Endodermal cell (in vitro differentiated cells): ENCODE data around the gene POC5. TPM values are rescaled to one million over a fixed set of nuclear protein-coding genes. Genes with fewer than 3 reads are reported as not detected.
A peak's percentile ranks its signal among the peaks of the same experiment; 100 is the strongest.

Experiments
- DNase-seq: peaks from one replicate; pipeline ENCODE4 v3.0.0-alpha.2; 2017
- H3K27ac ChIP-seq: 2 replicates; pipeline ENCODE4 v1.5.1; 2013; ENCODE audit warnings: mild to moderate bottlenecking, low read depth, low read length, moderate library complexity
- H3K27me3 ChIP-seq: 2 replicates; pipeline ENCODE4 v1.6.1; 2013; ENCODE audit warnings: mild to moderate bottlenecking, low read length, moderate library complexity; ENCODE audit not compliant: insufficient read depth, control insufficient read depth, poor library complexity, severe bottlenecking
- H3K36me3 ChIP-seq: 2 replicates; pipeline ENCODE4 v1.7.0; 2013; ENCODE audit warnings: mild to moderate bottlenecking, low read length, moderate library complexity; ENCODE audit not compliant: control insufficient read depth, insufficient read depth
- H3K4me1 ChIP-seq: one replicate; pipeline ENCODE4 v1.7.0; 2013; ENCODE audit warnings: low read length; ENCODE audit not compliant: control insufficient read depth, insufficient read depth
- H3K4me3 ChIP-seq: 2 replicates; pipeline ENCODE4 v1.5.1; 2013; ENCODE audit warnings: mild to moderate bottlenecking, low read length, moderate library complexity
- H3K9ac ChIP-seq: 2 replicates; pipeline ENCODE4 v1.6.1; 2013; ENCODE audit warnings: mild to moderate bottlenecking, low read length, moderate library complexity; ENCODE audit not compliant: poor library complexity, severe bottlenecking; ENCODE audit errors: extremely low read depth
- H3K9me3 ChIP-seq: 2 replicates; pipeline ENCODE4 v1.6.1; 2013; ENCODE audit warnings: mild to moderate bottlenecking, low read length, moderate library complexity; ENCODE audit not compliant: control insufficient read depth
- H3K27ac Mint-ChIP-seq: 2 replicates; pipeline ENCODE4 v1.8.0; 2020; ENCODE audit warnings: mixed read lengths
- H3K27me3 Mint-ChIP-seq: 2 replicates; pipeline ENCODE4 v1.8.0; 2021; ENCODE audit warnings: mild to moderate bottlenecking, mixed read lengths; ENCODE audit not compliant: insufficient read depth
- H3K36me3 Mint-ChIP-seq: 2 replicates; pipeline ENCODE4 v1.8.0; 2020; ENCODE audit warnings: low read depth, mixed read lengths
- H3K4me1 Mint-ChIP-seq: 2 replicates; pipeline ENCODE4 v1.8.0; 2020; ENCODE audit warnings: mixed read lengths
- H3K4me3 Mint-ChIP-seq: 2 replicates; pipeline ENCODE4 v1.8.0; 2020; ENCODE audit warnings: mild to moderate bottlenecking, moderate library complexity, mixed read lengths
- H3K9me3 Mint-ChIP-seq: 2 replicates; pipeline ENCODE4 v1.8.0; 2020; ENCODE audit warnings: mild to moderate bottlenecking, mixed read lengths
- WGBS, 2 experiments: methylation state at CpG; one replicate each; pipeline versions ENCODE4 v1.1.5 to v1.1.7; 2013; ENCODE audit warnings: missing lambda C conversion rate in 2 of 2, mixed read lengths in 1 of 2; ENCODE audit not compliant: insufficient coverage in 1 of 2, insufficient read length in 1 of 2; 5-methylcytosine and 5-hydroxymethylcytosine counted together
- total RNA-seq, 2 donors: library from RNA; stranded (reverse); fragmentation: NEBNext Ultra II Directional in 1 of 2; extraction: Animal tissue kit (Norgen Biotek cat#: 25700) in 1 of 2; gene quantifications; 2 replicates in 1 of 2; 3 replicates in 1 of 2; pipeline ENCODE4 v1.2.1, GENCODE V29; 2021
- TF ChIP-seq, protein P1 (sequence below): fragments of 200-600 bp; sonication (generic); conservative IDR thresholded peaks from 2 replicates; pipeline ENCODE4 v1.5.0; 2021; ENCODE audit warnings: antibody characterized with exemption, mild to moderate bottlenecking

The POC5 gene
- total RNA-seq, 2 donors from 2014 or later = 10.7 to 13.8 TPM

DNA sequence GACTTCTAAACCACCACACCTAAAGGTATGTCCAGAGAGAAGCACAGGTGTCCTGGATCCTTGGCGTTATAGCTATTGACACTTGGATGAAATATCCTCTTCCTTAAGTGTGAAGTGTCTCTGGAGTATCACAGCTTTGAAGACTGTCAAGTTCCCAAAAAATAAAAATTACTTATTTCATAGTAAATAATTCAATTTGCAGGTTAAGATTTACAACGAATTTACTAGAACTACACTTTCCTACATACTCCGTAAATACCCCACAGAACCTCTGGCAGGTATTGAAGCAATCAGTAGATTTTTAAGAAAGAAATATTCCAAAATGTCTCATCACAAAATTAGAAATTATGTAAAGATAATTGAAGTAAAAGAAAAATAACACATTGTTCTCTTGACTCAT is 27.1 kb upstream of the POC5 start:
- Mint-ChIP-seq H3K27ac (no peak overlapping the region), H3K36me3 (no peaks in the 10 kb centered on the region), H3K9me3 (no peaks in the 10 kb centered on the region), H3K4me1 (no peaks in the 10 kb centered on the region), H3K4me3 (no peak overlapping the region), H3K27me3 (no peaks in the 10 kb centered on the region)
- H3K36me3 ChIP-seq = no peaks in the 10 kb centered on the region
- no peak for DNase-seq
- H3K9ac ChIP-seq = no peak overlapping the region
- no peaks in the 10 kb centered on the region for H3K9me3 ChIP-seq
- no peaks in the 10 kb centered on the region for H3K4me1 ChIP-seq
- H3K27me3 ChIP-seq = no peaks in the 10 kb centered on the region
- no peak overlapping the region for H3K4me3 ChIP-seq
- WGBS, 2 experiments = 94% methylated on average over 3 of the region's 3 CpGs; no CpG with 5 or more reads in 1 of the 2 experiments
- TF ChIP-seq, protein P1, sequence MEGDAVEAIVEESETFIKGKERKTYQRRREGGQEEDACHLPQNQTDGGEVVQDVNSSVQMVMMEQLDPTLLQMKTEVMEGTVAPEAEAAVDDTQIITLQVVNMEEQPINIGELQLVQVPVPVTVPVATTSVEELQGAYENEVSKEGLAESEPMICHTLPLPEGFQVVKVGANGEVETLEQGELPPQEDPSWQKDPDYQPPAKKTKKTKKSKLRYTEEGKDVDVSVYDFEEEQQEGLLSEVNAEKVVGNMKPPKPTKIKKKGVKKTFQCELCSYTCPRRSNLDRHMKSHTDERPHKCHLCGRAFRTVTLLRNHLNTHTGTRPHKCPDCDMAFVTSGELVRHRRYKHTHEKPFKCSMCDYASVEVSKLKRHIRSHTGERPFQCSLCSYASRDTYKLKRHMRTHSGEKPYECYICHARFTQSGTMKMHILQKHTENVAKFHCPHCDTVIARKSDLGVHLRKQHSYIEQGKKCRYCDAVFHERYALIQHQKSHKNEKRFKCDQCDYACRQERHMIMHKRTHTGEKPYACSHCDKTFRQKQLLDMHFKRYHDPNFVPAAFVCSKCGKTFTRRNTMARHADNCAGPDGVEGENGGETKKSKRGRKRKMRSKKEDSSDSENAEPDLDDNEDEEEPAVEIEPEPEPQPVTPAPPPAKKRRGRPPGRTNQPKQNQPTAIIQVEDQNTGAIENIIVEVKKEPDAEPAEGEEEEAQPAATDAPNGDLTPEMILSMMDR = no peak
- H3K27ac ChIP-seq = no peak overlapping the region

DNA sequence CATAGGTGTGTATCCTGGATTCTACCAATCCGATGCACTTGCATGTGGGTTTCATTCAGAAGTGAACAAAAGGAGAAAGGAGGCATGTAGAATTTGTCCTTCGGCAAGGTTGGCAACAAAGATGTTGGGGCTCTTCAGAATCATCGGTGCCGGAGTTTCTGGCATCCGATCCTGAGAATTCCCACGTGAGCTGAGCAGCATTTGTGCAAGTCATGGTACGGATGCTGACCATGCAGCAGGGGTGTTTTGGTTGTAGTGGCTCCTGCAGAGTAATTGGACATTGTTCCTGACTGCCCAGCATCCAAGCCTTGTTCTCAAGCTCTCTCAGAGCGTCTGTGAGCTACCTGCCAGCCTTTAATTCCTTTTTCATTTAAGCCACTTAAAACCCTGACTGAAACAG is 19.0 kb upstream of the POC5 start:
- Histone ChIP-seq H3K27ac (no peak overlapping the region), H3K27me3 (no peaks in the 10 kb centered on the region), H3K9ac (no peak overlapping the region), H3K4me3 (no peak overlapping the region), H3K4me1 (no peaks in the 10 kb centered on the region), H3K36me3 (no peaks in the 10 kb centered on the region), H3K9me3 (no peaks in the 10 kb centered on the region)
- H3K36me3 Mint-ChIP-seq = no peaks in the 10 kb centered on the region
- 82 to 90% methylated on average over 8 of the region's 8 CpGs for WGBS, 2 experiments
- H3K4me3 Mint-ChIP-seq = no peak overlapping the region
- H3K9me3 Mint-ChIP-seq = peaks cover 3% of the 10 kb centered on the region
- no peaks in the 10 kb centered on the region for H3K27me3 Mint-ChIP-seq
- TF ChIP-seq, protein P1 = no peak
- no peak for DNase-seq
- peak overlapping the region; percentile 46 for H3K27ac Mint-ChIP-seq
- H3K4me1 Mint-ChIP-seq = no peaks in the 10 kb centered on the region

DNA sequence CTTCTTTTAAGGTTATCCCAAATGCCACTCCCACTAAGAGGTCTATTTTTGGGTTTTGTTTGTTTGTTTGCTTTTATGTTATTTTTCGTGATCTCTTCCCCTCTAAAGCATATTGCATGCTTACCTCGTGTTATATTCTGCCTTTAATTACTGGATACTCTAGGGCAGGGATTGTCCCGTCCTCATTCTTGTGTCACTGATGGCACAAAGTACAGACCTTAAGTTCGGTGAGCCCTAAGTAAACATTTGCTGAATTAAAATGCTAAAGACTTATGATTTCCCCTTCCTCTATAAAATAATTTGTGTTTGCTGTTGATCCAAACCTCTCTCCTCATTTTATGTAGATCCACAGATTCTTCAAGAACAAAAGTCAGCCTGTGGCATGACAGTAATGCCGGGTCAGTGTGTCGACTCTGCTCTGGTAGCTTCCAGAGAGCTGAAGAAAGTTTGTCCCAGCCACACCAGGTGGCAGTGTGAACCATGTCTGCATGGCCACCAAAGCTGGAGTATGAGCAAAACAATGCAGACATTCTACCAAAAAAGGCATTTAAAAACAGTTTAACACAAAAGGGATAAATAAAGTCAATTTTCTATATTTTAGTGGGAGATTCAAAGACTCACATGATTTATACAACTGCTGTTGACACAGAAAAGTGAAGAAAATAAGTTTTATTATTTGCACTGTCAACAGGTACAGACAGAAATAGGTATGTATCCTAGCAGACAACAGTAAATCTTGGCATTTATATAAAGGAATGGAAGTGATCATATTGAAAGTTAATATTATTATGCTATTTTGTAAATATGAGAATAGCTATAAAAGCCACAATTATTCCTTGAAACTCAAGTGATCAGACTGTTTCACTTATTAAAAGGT is 17.9 kb upstream of the POC5 start:
- TF ChIP-seq, protein P1 = peak; percentile 79
- H3K9me3 Mint-ChIP-seq = peaks cover 3% of the 10 kb centered on the region
- no peak overlapping the region for H3K27ac Mint-ChIP-seq
- WGBS, 2 experiments = 64 to 78% methylated on average over 6 of the region's 6 CpGs
- H3K4me3 Mint-ChIP-seq = no peak overlapping the region
- no peaks in the 10 kb centered on the region for H3K27me3 ChIP-seq
- no peaks in the 10 kb centered on the region for H3K36me3 ChIP-seq
- no peaks in the 10 kb centered on the region for H3K36me3 Mint-ChIP-seq
- H3K4me1 ChIP-seq = no peaks in the 10 kb centered on the region
- H3K4me1 Mint-ChIP-seq = no peaks in the 10 kb centered on the region
- peak; percentile 82 for DNase-seq
- no peaks in the 10 kb centered on the region for H3K9me3 ChIP-seq
- H3K4me3 ChIP-seq = no peak overlapping the region
- no peak overlapping the region for H3K27ac ChIP-seq
- no peaks in the 10 kb centered on the region for H3K27me3 Mint-ChIP-seq
- no peak overlapping the region for H3K9ac ChIP-seq
